ENCODE measurements around the gene BAIAP2L1. TPM values are rescaled to one million over a fixed set of nuclear protein-coding genes. Genes with fewer than 3 reads are reported as not detected.

Gene BAIAP2L1
- total RNA-seq, 2 experiments from 2014 or later: 1.7 to 2.3 TPM

DNA sequence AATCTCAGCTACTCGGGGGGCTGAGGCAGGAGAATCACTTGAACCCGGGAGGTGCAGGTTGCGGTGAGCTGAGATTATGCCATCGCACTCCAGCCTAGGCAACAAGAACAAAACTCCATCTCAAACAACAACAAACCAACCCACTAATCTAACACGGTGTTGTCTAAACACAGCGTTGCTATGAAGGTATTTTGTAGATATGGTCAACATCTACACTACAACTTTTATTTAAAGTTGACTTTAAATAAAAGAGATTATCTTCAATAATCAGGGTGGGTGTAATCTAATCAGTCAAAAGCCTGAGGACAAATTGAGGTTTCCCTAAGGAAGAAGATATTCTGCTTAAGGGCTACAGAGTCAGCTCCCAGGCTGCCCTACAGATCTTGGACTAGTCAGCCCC lies 24.2 kb downstream of the BAIAP2L1 start:
- no peak overlapping the region for H3K4me3 Mint-ChIP-seq
- ChIA-PET CTCF (no interaction called here), POLR2A (interaction anchor here (0.5 kb wide), 1 partner anchor 54 kb away, joined by 3 read pairs; no protein-coding TSS in a partner anchor)
- no peaks in the 10 kb centered on the region for H3K9me3 Mint-ChIP-seq
- no peak for DNase-seq
- intact Hi-C loops (cut with micrococcal nuclease): no loop called here
- H3K27me3 Mint-ChIP-seq: no peaks in the 10 kb centered on the region
- no peak overlapping the region for H3K27ac Mint-ChIP-seq
- TF ChIP-seq, protein P1, sequence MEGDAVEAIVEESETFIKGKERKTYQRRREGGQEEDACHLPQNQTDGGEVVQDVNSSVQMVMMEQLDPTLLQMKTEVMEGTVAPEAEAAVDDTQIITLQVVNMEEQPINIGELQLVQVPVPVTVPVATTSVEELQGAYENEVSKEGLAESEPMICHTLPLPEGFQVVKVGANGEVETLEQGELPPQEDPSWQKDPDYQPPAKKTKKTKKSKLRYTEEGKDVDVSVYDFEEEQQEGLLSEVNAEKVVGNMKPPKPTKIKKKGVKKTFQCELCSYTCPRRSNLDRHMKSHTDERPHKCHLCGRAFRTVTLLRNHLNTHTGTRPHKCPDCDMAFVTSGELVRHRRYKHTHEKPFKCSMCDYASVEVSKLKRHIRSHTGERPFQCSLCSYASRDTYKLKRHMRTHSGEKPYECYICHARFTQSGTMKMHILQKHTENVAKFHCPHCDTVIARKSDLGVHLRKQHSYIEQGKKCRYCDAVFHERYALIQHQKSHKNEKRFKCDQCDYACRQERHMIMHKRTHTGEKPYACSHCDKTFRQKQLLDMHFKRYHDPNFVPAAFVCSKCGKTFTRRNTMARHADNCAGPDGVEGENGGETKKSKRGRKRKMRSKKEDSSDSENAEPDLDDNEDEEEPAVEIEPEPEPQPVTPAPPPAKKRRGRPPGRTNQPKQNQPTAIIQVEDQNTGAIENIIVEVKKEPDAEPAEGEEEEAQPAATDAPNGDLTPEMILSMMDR (IDR thresholded peaks at IDR 0.05): no peak
- no peak for ATAC-seq
- H3K4me1 Mint-ChIP-seq (ENCODE audit: low read depth): no peaks in the 10 kb centered on the region
- no peaks in the 10 kb centered on the region for H3K36me3 Mint-ChIP-seq (ENCODE audit: low read depth)

DNA sequence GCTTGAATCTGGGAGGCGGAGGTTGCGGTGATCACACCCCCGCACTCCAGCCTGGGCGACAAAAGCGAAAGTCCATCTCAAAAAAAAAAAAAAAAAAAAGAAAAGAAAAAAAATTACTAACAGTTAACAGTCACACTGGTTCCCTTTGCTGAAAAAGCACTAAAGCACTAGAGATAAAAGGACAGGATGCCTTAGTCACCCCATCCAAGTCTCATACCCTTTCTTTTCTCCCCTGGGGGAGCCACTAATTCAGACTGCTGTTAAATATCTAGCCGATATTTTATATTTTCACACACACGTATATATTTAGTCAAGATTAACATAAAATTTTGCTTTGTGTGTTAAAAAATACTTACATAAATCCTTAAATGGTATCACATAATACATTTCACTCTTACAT lies 25.2 kb downstream of the BAIAP2L1 start:
- CTCF ChIA-PET: no interaction called here
- TF ChIP-seq, protein P1 (IDR thresholded peaks at IDR 0.05): no peak
- H3K27ac Mint-ChIP-seq: no peak overlapping the region
- DNase-seq (no peak), ATAC-seq (no peak)
- H3K4me3 Mint-ChIP-seq: no peak overlapping the region
- no peaks in the 10 kb centered on the region for H3K9me3 Mint-ChIP-seq
- POLR2A ChIA-PET: no interaction called here
- intact Hi-C loops (cut with micrococcal nuclease): no loop called here
- no peaks in the 10 kb centered on the region for H3K4me1 Mint-ChIP-seq (ENCODE audit: low read depth)
- H3K36me3 Mint-ChIP-seq (ENCODE audit: low read depth): no peaks in the 10 kb centered on the region
- H3K27me3 Mint-ChIP-seq: no peaks in the 10 kb centered on the region

GRCh38 chr7:98374285-98374680 lies 26.6 kb downstream of the BAIAP2L1 start:
- TF ChIP-seq, protein P1 (IDR thresholded peaks at IDR 0.05): no peak
- ChIA-PET CTCF (no interaction called here), POLR2A (no interaction called here)
- Mint-ChIP-seq H3K27me3 (no peaks in the 10 kb centered on the region), H3K27ac (no peak overlapping the region), H3K4me1 (ENCODE audit: low read depth) (no peaks in the 10 kb centered on the region), H3K4me3 (no peak overlapping the region), H3K36me3 (ENCODE audit: low read depth) (no peaks in the 10 kb centered on the region), H3K9me3 (no peaks in the 10 kb centered on the region)
- ATAC-seq (no peak), DNase-seq (no peak)
- intact Hi-C loops (cut with micrococcal nuclease): no loop called here

- H3K9me3 Mint-ChIP-seq: no peaks in the 10 kb centered on the region
- intact Hi-C loops (cut with micrococcal nuclease): no loop called here
- DNase-seq: no peak
- ChIA-PET POLR2A (no interaction called here), CTCF (no interaction called here)
- H3K27me3 Mint-ChIP-seq: no peaks in the 10 kb centered on the region
- TF ChIP-seq, protein P1 (IDR thresholded peaks at IDR 0.05): no peak
- no peak overlapping the region for H3K4me3 Mint-ChIP-seq
- ATAC-seq: no peak
- no peaks in the 10 kb centered on the region for H3K36me3 Mint-ChIP-seq (ENCODE audit: low read depth)
- H3K4me1 Mint-ChIP-seq (ENCODE audit: low read depth): no peaks in the 10 kb centered on the region
- H3K27ac Mint-ChIP-seq: no peak overlapping the region
Measured at GRCh38 chr7:98372993-98373392, 27.9 kb downstream of the BAIAP2L1 start.

DNA sequence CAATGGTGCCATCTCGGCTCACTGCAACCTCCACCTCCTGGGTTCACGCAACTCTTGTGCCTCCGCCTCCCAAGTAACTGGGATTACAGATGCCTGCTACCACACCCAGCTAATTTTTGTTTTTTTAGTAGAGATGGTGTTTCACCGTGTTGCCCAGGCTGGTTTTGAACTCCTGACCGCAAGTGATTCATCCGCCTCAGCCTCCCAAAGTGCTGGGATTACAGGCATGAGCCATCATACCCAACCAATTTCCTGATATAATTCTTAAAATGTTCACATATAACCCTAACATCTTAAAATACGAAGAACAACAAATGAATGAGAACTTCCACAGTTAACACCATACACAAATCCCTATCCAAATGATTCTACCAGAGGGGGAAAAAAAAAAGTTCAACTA lies 31.2 kb downstream of the BAIAP2L1 start:
- Mint-ChIP-seq H3K4me1 (ENCODE audit: low read depth) (no peaks in the 10 kb centered on the region), H3K27me3 (no peaks in the 10 kb centered on the region), H3K9me3 (no peaks in the 10 kb centered on the region), H3K27ac (no peak overlapping the region), H3K4me3 (no peak overlapping the region), H3K36me3 (ENCODE audit: low read depth) (no peaks in the 10 kb centered on the region)
- ChIA-PET POLR2A (no interaction called here), CTCF (no interaction called here)
- TF ChIP-seq, protein P1 (IDR thresholded peaks at IDR 0.05): no peak
- no peak for ATAC-seq
- no peak for DNase-seq
- intact Hi-C loops (cut with micrococcal nuclease): no loop called here

Data from activated CD8-positive, alpha-beta T cell treated with anti-CD3 and anti-CD28 coated beads for 36 hours (primary cell).